Measurements from ENCODE around the gene SYT6.

SYT6 gene

DNA sequence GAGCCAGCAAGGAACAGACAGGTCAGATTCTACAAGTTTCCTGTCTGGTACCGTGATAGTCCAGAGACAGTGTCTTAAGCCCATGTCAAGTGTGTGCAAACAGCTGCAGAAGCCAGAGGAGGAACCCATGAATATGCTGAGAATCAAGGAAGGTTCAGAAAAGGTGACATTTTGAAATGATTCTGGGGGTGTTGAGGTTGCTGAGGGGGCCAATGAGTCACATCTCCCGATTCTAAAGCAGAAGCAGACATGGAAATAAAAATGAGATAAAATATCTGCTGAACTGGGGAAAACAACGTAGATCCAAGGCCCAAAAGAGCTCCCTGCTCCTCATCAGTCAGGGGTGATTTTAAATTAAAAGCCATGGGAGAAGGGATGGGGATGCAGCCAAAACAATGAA is 15.8 kb upstream of the SYT6 start:
- in situ Hi-C loops (cut with HindIII; ENCODE audit: low pct_unique_long_range_greater_than_20kb, low sequenced_read_pairs) = no loop called here
- no peak for TF ChIP-seq JUND (IDR thresholded peaks at IDR 0.05; ENCODE audit: low read depth)
- DNase-seq (ENCODE audit: low read depth in 1 of 2, low spot score in 1 of 2) = no peak

DNA sequence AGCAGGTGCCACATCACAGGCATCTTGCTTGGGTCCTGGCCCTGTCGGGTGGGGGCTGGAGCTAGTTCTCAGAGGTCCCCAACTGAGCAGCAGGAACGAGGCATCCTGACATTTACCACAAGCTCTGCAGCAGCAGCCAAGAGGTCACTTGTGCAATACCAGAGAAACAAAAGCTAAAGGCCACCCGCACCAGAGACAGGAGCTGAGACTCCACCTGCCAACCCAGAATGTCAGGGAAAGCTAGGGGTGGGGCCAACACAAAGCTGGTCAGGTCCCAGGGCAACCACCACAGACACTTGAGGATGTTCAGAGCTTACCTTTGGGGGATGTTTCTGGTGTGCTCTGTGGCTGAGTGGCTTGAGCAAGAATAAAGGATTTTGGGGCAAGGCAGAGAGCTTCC is 13.6 kb upstream of the SYT6 start:
- DNase-seq (ENCODE audit: low read depth in 1 of 2, low spot score in 1 of 2) = no peak

DNA sequence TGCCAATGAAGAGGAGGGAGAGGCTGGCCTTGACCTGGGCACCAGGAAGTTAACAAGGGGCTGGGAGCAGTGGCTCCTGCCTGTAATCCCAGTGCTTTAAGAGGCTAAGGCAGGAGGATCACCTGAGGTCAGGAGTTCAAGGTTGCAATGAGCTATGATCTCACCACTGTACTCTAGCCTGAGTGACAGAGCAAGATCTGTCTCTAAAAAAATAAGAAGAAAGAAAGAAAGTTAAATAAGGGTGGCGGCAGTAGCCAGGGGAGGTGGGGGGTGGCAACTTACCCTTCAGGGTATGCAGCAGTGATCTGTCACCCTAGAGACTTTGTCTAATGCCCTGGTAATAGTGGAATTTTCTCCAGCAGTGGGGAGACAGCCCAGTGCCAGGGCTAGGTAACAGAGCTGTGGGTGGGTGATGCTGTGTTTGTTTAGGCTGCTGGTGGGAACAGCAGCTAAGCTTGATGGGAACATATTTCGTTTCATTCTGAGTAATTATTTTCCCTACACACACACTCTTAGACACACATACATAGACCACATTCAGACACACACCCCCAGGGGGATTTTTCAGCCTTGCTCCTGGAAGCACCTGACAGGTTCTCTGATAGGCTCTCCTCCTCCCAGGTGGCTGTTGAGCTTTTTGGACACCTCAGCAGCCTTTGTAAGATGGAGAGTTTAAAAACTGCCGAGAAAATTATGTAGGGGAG is 11.3 kb upstream of the SYT6 start:
- DNase-seq (ENCODE audit: low read depth in 1 of 2, low spot score in 1 of 2) = no peak
- in situ Hi-C loops (cut with HindIII; ENCODE audit: low pct_unique_long_range_greater_than_20kb, low sequenced_read_pairs) = no loop called here
- TF ChIP-seq JUND (IDR thresholded peaks at IDR 0.05; ENCODE audit: low read depth) = no peak

More for the DNA sequence above, 13.6 kb upstream of the SYT6 start:
- no peak for TF ChIP-seq JUND (IDR thresholded peaks at IDR 0.05; ENCODE audit: low read depth)
- in situ Hi-C loops (cut with HindIII; ENCODE audit: low pct_unique_long_range_greater_than_20kb, low sequenced_read_pairs) = no loop called here

DNA sequence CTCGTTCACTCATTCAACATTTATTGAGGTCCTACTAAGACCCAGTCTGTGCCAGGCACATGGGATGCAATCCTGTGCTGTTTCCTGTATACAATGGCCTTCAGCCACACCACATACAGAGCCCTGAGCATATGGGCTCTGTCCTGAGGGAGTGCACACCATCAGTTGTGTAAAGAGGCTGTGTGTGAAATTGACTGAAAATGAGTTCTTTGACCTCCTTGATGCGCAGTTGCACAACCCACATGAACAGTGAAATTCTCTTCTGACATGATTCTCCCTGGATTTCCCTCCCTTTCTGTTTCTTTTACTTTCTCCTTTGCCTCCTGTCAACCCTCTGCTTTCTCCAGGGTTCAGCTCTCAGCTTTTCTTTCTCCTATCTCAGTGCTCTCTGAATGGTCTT is 6.3 kb upstream of the SYT6 start:
- no peak for TF ChIP-seq JUND (IDR thresholded peaks at IDR 0.05; ENCODE audit: low read depth)
- DNase-seq (ENCODE audit: low read depth in 1 of 2, low spot score in 1 of 2) = no peak
- in situ Hi-C loops (cut with HindIII; ENCODE audit: low pct_unique_long_range_greater_than_20kb, low sequenced_read_pairs) = no loop called here

- TF ChIP-seq JUND (IDR thresholded peaks at IDR 0.05; ENCODE audit: low read depth) = no peak
- no peak for DNase-seq (ENCODE audit: low read depth in 1 of 2, low spot score in 1 of 2)
Measured at GRCh38 chr1:114157275-114157660, 3.6 kb upstream of the SYT6 start.

GRCh38 chr1:114156538-114157274 is 3.0 kb upstream of the SYT6 start:
- in situ Hi-C loops (cut with HindIII; ENCODE audit: low pct_unique_long_range_greater_than_20kb, low sequenced_read_pairs) = no loop called here
- no peak for TF ChIP-seq JUND (IDR thresholded peaks at IDR 0.05; ENCODE audit: low read depth)
- DNase-seq (ENCODE audit: low read depth in 1 of 2, low spot score in 1 of 2) = peak; percentile 15 to 21

More at GRCh38 chr1:114157275-114157660, 3.6 kb upstream of the SYT6 start:
- in situ Hi-C loops (cut with HindIII; ENCODE audit: low pct_unique_long_range_greater_than_20kb, low sequenced_read_pairs) = no loop called here

DNA sequence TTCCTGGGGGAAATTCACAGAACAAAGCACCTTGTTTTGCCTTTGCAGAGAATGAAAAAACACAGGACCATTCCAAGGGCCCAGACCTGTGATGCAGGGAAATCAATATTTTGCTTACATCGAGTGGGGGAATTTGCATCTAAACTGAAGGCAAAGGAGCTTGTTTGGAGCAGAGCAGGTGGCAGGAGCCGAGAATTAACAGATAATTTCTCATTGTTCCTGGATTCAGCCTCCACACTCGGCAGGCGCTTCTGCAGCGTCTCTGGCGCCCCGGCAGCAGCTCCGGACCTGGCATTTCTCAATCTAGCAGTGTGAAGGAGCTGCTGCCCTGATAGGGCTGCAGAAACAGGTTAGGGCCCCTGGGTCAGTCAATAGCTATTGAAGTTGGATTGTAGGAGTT is 2.0 kb upstream of the SYT6 start:
- in situ Hi-C loops (cut with HindIII; ENCODE audit: low pct_unique_long_range_greater_than_20kb, low sequenced_read_pairs) = no loop called here
- no peak for DNase-seq (ENCODE audit: low read depth in 1 of 2, low spot score in 1 of 2)
- no peak for TF ChIP-seq JUND (IDR thresholded peaks at IDR 0.05; ENCODE audit: low read depth)

DNA sequence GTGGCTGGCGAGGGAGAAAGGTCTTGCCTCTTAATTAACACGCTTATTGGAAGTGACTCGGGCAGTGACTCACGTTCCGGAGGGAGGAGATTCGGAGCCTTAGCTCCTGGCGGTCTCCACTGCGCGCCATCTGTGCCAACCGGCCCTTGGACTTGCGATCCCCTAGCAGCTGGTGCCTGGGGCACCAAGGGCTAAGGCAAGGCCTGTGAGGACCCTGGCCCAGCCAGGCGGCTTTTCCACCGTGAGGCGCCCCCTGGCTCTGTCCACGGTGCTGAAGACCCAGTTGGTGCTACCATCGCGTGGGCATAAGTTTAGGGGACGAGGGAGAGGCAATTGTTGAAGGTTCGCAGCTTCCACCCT is 1.3 kb upstream of the SYT6 start:
- no peak for DNase-seq (ENCODE audit: low read depth in 1 of 2, low spot score in 1 of 2)
- TF ChIP-seq JUND (IDR thresholded peaks at IDR 0.05; ENCODE audit: low read depth) = no peak

DNA sequence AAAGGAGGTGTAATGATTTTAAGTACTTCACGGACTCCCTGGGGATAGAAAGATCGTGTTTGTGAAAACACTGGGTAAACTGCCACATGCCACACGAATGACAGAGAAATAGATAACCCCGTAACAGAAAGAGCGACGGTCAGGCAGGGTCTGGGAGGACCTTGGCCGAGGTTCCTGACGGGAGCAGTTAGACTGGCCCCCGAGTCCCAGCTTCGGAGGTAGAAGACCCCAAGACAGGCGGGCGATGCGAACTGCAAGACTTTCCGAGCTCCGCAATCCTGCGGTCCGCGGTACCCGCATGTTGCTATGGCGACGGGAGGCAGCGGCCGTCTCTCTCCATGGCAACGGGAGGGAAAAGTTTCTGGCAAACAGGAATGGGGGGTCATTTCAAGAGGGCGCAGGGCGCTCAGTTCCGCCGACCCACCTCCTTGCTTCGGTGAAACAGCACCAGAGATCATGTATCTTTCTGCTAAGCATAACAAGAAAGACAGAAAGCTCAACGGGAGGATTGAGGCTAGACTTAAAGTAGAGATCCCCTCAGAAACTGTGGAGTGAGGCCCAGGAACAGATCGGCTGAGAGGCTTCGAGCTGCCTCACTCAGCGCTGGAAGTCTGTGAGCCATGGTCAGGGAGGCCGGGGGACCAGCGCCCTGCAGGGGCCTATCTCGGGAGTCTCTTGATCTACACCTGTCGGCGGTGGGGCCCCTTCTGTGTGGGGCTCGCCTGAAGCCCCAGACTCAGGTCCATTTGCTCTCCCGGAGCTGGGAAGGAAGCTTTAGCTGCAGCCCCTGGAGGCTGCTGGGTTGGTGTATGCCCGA is 685 bp upstream of the SYT6 start:
- in situ Hi-C loops (cut with HindIII; ENCODE audit: low pct_unique_long_range_greater_than_20kb, low sequenced_read_pairs) = no loop called here
- DNase-seq (ENCODE audit: low read depth in 1 of 2, low spot score in 1 of 2) = no peak
- TF ChIP-seq JUND (IDR thresholded peaks at IDR 0.05; ENCODE audit: low read depth) = no peak

More for the DNA sequence above, 1.3 kb upstream of the SYT6 start:
- in situ Hi-C loops (cut with HindIII; ENCODE audit: low pct_unique_long_range_greater_than_20kb, low sequenced_read_pairs) = no loop called here

GRCh38 chr1:114152508-114153260 is 985 bp downstream of the SYT6 start:
- in situ Hi-C loops (cut with HindIII; ENCODE audit: low pct_unique_long_range_greater_than_20kb, low sequenced_read_pairs) = no loop called here
- TF ChIP-seq JUND (IDR thresholded peaks at IDR 0.05; ENCODE audit: low read depth) = no peak
- peak; percentile 47 to 73 for DNase-seq (ENCODE audit: low read depth in 1 of 2, low spot score in 1 of 2)

DNA sequence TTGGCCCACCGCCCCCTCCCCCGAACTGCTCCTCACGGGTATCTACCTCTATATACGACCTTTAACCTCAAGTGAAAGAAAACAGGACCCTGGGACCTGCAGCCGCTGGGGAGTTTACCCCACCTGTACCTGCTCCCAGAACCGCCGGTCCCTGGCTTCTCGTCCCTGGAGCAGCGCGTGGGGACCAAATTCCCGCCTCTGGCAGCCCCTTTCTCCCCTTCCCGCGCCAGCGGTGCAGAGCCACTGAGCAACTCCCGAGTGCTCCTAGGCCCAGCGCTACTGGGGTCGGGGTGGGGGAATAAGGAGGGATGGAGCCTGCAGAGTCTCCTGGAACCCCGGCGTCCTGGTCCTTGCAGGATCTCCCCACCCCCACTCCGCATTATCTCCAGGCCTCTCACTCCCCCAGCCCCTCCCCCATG is 1.6 kb downstream of the SYT6 start:
- in situ Hi-C loops (cut with HindIII; ENCODE audit: low pct_unique_long_range_greater_than_20kb, low sequenced_read_pairs) = no loop called here
- TF ChIP-seq JUND (IDR thresholded peaks at IDR 0.05; ENCODE audit: low read depth) = no peak
- DNase-seq (ENCODE audit: low read depth in 1 of 2, low spot score in 1 of 2) = no peak

DNA sequence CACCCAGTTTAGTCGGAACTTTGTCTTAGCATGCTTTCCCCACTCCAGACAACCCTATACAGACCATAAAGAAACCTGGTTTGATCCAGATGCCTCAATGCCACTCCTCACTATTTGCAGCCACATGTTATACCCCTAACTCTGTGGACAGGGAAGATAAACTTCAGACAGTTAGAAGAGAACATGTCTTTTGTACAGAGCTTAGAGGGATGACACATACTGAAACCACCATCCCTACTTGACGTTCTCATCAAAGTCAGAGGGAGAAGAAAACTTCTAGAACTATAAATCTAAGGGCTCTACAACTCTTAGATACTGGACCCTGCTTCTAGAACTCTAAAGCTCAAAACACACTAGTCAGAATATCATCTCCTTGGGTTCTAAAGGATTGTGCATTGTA is 3.7 kb downstream of the SYT6 start:
- in situ Hi-C loops (cut with HindIII; ENCODE audit: low pct_unique_long_range_greater_than_20kb, low sequenced_read_pairs) = no loop called here
- TF ChIP-seq JUND (IDR thresholded peaks at IDR 0.05; ENCODE audit: low read depth) = no peak
- no peak for DNase-seq (ENCODE audit: low read depth in 1 of 2, low spot score in 1 of 2)
